Adrenal gland (tissue), 5 donors: ENCODE results near the gene U2SURP.

Source experiments
- POLR2A ChIP-seq, 2 donors: fragments of 450-650 bp; IDR thresholded peaks; one replicate each; pipeline ENCODE4 v1.6.1; 2017; ENCODE audit warnings: antibody characterized with exemption in 2 of 2, mild to moderate bottlenecking in 2 of 2, moderate library complexity in 1 of 2
- TF ChIP-seq, protein P1 (sequence below), 6 experiments: fragments of 450-650 bp in 4 of 6; fragments of 200-600 bp in 2 of 6; sonication (generic) in 1 of 6; IDR thresholded peaks; 1 replicate in 5 of 6; 2 replicates in 1 of 6; pipeline versions ENCODE4 v1.5.1 to v1.8.0; 2016 to 2021; ENCODE audit warnings: antibody characterized with exemption in 6 of 6, mild to moderate bottlenecking in 2 of 6, moderate library complexity in 1 of 6
- donor health status: DM: no; HTN: no; CAD: no.

GRCh38 chr3:143002727-143003126, 1.4 kb downstream of the U2SURP start:
- TF ChIP-seq, protein P1, sequence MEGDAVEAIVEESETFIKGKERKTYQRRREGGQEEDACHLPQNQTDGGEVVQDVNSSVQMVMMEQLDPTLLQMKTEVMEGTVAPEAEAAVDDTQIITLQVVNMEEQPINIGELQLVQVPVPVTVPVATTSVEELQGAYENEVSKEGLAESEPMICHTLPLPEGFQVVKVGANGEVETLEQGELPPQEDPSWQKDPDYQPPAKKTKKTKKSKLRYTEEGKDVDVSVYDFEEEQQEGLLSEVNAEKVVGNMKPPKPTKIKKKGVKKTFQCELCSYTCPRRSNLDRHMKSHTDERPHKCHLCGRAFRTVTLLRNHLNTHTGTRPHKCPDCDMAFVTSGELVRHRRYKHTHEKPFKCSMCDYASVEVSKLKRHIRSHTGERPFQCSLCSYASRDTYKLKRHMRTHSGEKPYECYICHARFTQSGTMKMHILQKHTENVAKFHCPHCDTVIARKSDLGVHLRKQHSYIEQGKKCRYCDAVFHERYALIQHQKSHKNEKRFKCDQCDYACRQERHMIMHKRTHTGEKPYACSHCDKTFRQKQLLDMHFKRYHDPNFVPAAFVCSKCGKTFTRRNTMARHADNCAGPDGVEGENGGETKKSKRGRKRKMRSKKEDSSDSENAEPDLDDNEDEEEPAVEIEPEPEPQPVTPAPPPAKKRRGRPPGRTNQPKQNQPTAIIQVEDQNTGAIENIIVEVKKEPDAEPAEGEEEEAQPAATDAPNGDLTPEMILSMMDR (IDR thresholded peaks at IDR 0.05) = no peak
- no peak for TF ChIP-seq POLR2A (IDR thresholded peaks at IDR 0.05)
